IMR-90 (cell line): Measurements from ENCODE around the gene USP4. TPM values are rescaled to one million over a fixed set of nuclear protein-coding genes. Genes with fewer than 3 reads are reported as not detected.

Experiments used
- ATAC-seq: fragments of 200-7000 bp; cut with Tn5 transposase; 2 replicates; pipeline ENCODE4 v1.9.1; 2020; ENCODE audit warnings: low read depth, mild to moderate bottlenecking, moderate library complexity
- BruUV-seq: library from RNA; stranded (reverse); fragments of 400-500 nt; replicated peaks from 2 replicates; lab custom pipeline; 2021; lab: Mats Ljungman, UMichigan
- CTCF ChIA-PET: fragments of 300-600 bp; formaldehyde crosslinking; extraction: SDS; loops from one replicate; lab custom pipeline; 2021; ENCODE audit warnings: antibody characterized with exemption; lab: Yijun Ruan, JAX
- POLR2A ChIA-PET: fragments of 300-600 bp; sonication (Branson Sonifier 250); formaldehyde crosslinking; loops from one replicate; lab custom pipeline; 2022; ENCODE audit warnings: antibody characterized with exemption; ENCODE audit not compliant: unreplicated experiment; lab: Charles Lee
- DNase-seq: peaks from one replicate; pipeline ENCODE4 v3.0.0; 2013
- H2AFZ ChIP-seq: replicated peaks from 2 replicates; pipeline ENCODE3; 2013; ENCODE audit warnings: low read length, mild to moderate bottlenecking; ENCODE audit not compliant: poor library complexity
- H2AK5ac ChIP-seq: 2 replicates; pipeline ENCODE4 v1.6.1; 2013; ENCODE audit warnings: low read depth, low read length, inconsistent platforms
- H2AK9ac ChIP-seq: replicated peaks from 2 replicates; pipeline ENCODE3; 2013; ENCODE audit warnings: mild to moderate bottlenecking, low read depth, low read length, moderate library complexity; ENCODE audit not compliant: poor library complexity
- H2BK120ac ChIP-seq: 2 replicates; pipeline ENCODE4 v1.6.1; 2013; ENCODE audit warnings: low read depth, low read length, inconsistent platforms
- H2BK15ac ChIP-seq: 3 replicates; pipeline ENCODE4 v1.6.1; 2013; ENCODE audit warnings: low read depth, low read length, inconsistent platforms
- H2BK20ac ChIP-seq: 2 replicates; pipeline ENCODE4 v1.6.1; 2013; ENCODE audit warnings: low read depth, mild to moderate bottlenecking, inconsistent platforms, low read length, moderate library complexity
- H2BK5ac ChIP-seq: 2 replicates; pipeline ENCODE4 v1.6.1; 2013; ENCODE audit warnings: mild to moderate bottlenecking, low read depth, low read length, inconsistent platforms; ENCODE audit not compliant: poor library complexity, severe bottlenecking
- H3K14ac ChIP-seq: replicated peaks from 2 replicates; pipeline ENCODE4 v1.6.1; 2013; ENCODE audit warnings: low read depth, low read length, inconsistent platforms
- H3K18ac ChIP-seq: 2 replicates; pipeline ENCODE4 v1.6.1; 2013; ENCODE audit warnings: low read depth, low read length, control low read depth
- H3K23ac ChIP-seq: 2 replicates; pipeline ENCODE4 v1.6.1; 2013; ENCODE audit warnings: low read depth, low read length, inconsistent platforms
- H3K27ac ChIP-seq: 2 replicates; pipeline ENCODE4 v1.5.1; 2013; ENCODE audit warnings: mild to moderate bottlenecking, control low read depth, low read length; ENCODE audit not compliant: insufficient read depth
- H3K27me3 ChIP-seq: 2 replicates; pipeline ENCODE4 v1.6.1; 2013; ENCODE audit warnings: low read length; ENCODE audit not compliant: control insufficient read depth, insufficient read depth
- H3K36me3 ChIP-seq: 2 replicates; pipeline ENCODE4 v1.6.1; 2013; ENCODE audit warnings: low read length, mixed read lengths; ENCODE audit not compliant: control insufficient read depth, insufficient read depth
- H3K4ac ChIP-seq: 2 replicates; pipeline ENCODE4 v1.6.1; 2013; ENCODE audit warnings: low read depth, low read length, inconsistent platforms
- H3K4me1 ChIP-seq: 2 replicates; pipeline ENCODE4 v1.6.1; 2013; ENCODE audit warnings: low read length, mixed read lengths; ENCODE audit not compliant: control insufficient read depth, insufficient read depth
- H3K4me2 ChIP-seq: 2 replicates; pipeline ENCODE4 v1.6.1; 2013; ENCODE audit warnings: low read depth, mild to moderate bottlenecking, control low read depth, low read length, moderate library complexity
- H3K4me3 ChIP-seq: 2 replicates; pipeline ENCODE4 v1.5.1; 2013; ENCODE audit warnings: low read depth, mild to moderate bottlenecking, control low read depth, low read length, moderate library complexity; ENCODE audit not compliant: insufficient read depth
- H3K56ac ChIP-seq: 2 replicates; pipeline ENCODE4 v1.6.1; 2013; ENCODE audit warnings: low read length, inconsistent platforms; ENCODE audit not compliant: insufficient read depth; ENCODE audit errors: extremely low read depth
- H3K79me1 ChIP-seq, 2 experiments: 2 replicates each; pipeline ENCODE4 v1.6.1; 2013; ENCODE audit warnings: low read length in 2 of 2, inconsistent platforms in 1 of 2, low read depth in 1 of 2
- H3K9ac ChIP-seq: 2 replicates; pipeline ENCODE4 v1.6.1; 2013; ENCODE audit warnings: low read depth, low read length, control low read depth
- H3K9me1 ChIP-seq: 2 replicates; pipeline ENCODE4 v1.6.1; 2013; ENCODE audit warnings: low read length, inconsistent platforms; ENCODE audit not compliant: insufficient read depth
- H3K9me3 ChIP-seq: 2 replicates; pipeline ENCODE4 v1.6.1; 2013; ENCODE audit warnings: low read length; ENCODE audit not compliant: control insufficient read depth, insufficient read depth
- H4K20me1 ChIP-seq: 2 replicates; pipeline ENCODE4 v1.6.1; 2013; ENCODE audit warnings: low read length, inconsistent platforms; ENCODE audit not compliant: insufficient read depth
- H4K5ac ChIP-seq: 2 replicates; pipeline ENCODE4 v1.6.1; 2013; ENCODE audit warnings: mild to moderate bottlenecking, low read depth, low read length, control low read depth
- H4K8ac ChIP-seq, 2 experiments: 2 replicates each; pipeline ENCODE4 v1.6.1; 2013; ENCODE audit warnings: low read depth in 2 of 2, low read length in 2 of 2, control low read depth in 1 of 2, inconsistent platforms in 1 of 2
- H4K91ac ChIP-seq: 2 replicates; pipeline ENCODE4 v1.6.1; 2013; ENCODE audit warnings: low read depth, low read length, inconsistent platforms; ENCODE audit not compliant: insufficient read depth
- CTCF ChIP-seq: conservative IDR thresholded peaks from 2 replicates; pipeline ENCODE4 v1.5.1; 2012; ENCODE audit warnings: mild to moderate bottlenecking, low read depth, low read length, improper control_type of control experiment
- POLR2A ChIP-seq: IDR thresholded peaks from 2 replicates; pipeline ENCODE4 v1.6.1; 2012; ENCODE audit warnings: mild to moderate bottlenecking, low read depth, low read length
- WGBS, 2 experiments: methylation state at CpG; one replicate each; pipeline versions ENCODE4 v1.1.5 to v1.1.7; 2013; ENCODE audit warnings: missing lambda C conversion rate in 2 of 2; ENCODE audit not compliant: insufficient read length in 1 of 2; ENCODE audit errors: extremely low coverage in 2 of 2; 5-methylcytosine and 5-hydroxymethylcytosine counted together
- dilution Hi-C: fragments of 300-500 bp; cut with HindIII; formaldehyde crosslinking; loops from one replicate; pipeline ENCODE4 v1.14.3; 2018; ENCODE audit warnings: low sequenced_read_pairs; ENCODE audit not compliant: unreplicated experiment
- in situ Hi-C: fragments of 300-500 bp; cut with MboI; formaldehyde crosslinking; loops from 3 replicates; pipeline ENCODE4 v1.14.3; 2019; ENCODE audit warnings: low sequenced_read_pairs, inconsistent platforms, mixed read lengths
- intact Hi-C: fragments of 100-400 bp; cut with micrococcal nuclease; formaldehyde crosslinking; loops from 2 replicates; pipeline ENCODE4 v1.10.0; 2022
- polyA plus RNA-seq, 3 experiments: library from polyadenylated mRNA; depleted of rRNA; stranded (reverse); fragments of >200 nt; gene quantifications; 2 replicates each; pipeline ENCODE4 v1.2.3, GENCODE V29; 2012; ENCODE audit warnings: low replicate concordance in 1 of 3
- total RNA-seq: library from RNA; depleted of rRNA; stranded (reverse); fragments of >200 nt; gene quantifications from 2 replicates; pipeline ENCODE4 v1.2.3, GENCODE V29; 2012

Gene USP4
- total and polyA plus RNA-seq, 2 of the 4 experiments (the other 2 are of a cell fraction), result 29.9 to 42.3 TPM

- no peak overlapping the region for H3K23ac ChIP-seq
- no peak overlapping the region for H3K56ac ChIP-seq
- H3K79me1 ChIP-seq, result no peaks in the 10 kb centered on the region
- CTCF ChIA-PET, result interaction anchor here (0.6 kb wide), 1 partner anchor 196 kb away, joined by 4 read pairs; no protein-coding TSS in a partner anchor
- no peaks in the 10 kb centered on the region for H3K27me3 ChIP-seq
- no peak overlapping the region for H4K8ac ChIP-seq
- H3K36me3 ChIP-seq, result peaks cover 5% of the 10 kb centered on the region; the same call in 1 of the 2 replicates
- no peaks in the 10 kb centered on the region for H4K20me1 ChIP-seq
- H2BK5ac ChIP-seq, result no peak overlapping the region
- H3K4ac ChIP-seq, result no peak overlapping the region
- H3K14ac ChIP-seq, result no peak overlapping the region
- POLR2A ChIA-PET, result no interaction called here
- H4K91ac ChIP-seq, result no peak overlapping the region
- H2AK9ac ChIP-seq, result no peak overlapping the region
- in situ Hi-C loops, result no loop called here
- dilution Hi-C loops, result no loop called here
- no peak overlapping the region for H2AK5ac ChIP-seq
- TF ChIP-seq CTCF, result no peak
- no peak for TF ChIP-seq POLR2A
- H3K27ac ChIP-seq, result no peak overlapping the region
- H3K9me1 ChIP-seq, result peaks cover 2% of the 10 kb centered on the region
- H3K4me2 ChIP-seq, result no peak overlapping the region
- DNase-seq (no peak), ATAC-seq (no peak)
- H4K5ac ChIP-seq, result no peak overlapping the region
- H3K9ac ChIP-seq, result no peak overlapping the region
- H2AFZ ChIP-seq, result no peak overlapping the region
- intact Hi-C loops, result no loop called here
- H3K18ac ChIP-seq, result no peak overlapping the region
- no peak overlapping the region for H2BK120ac ChIP-seq
- no peak overlapping the region for H3K4me3 ChIP-seq
- H2BK15ac ChIP-seq, result no peak overlapping the region
- H3K9me3 ChIP-seq, result no peaks in the 10 kb centered on the region
- BruUV-seq, result no TSS peak
- H3K4me1 ChIP-seq, result no peaks in the 10 kb centered on the region; the same call in 1 of the 2 replicates
- H2BK20ac ChIP-seq, result no peak overlapping the region
- WGBS, 2 experiments, result 72% methylated on average over 2 of the region's 5 CpGs; no CpG with 5 or more reads in 1 of the 2 experiments
These were observed 73.3 kb downstream of the USP4 start for GRCh38 chr3:49266410-49267095.
